ENCODE results near the gene FAM43B.
"Not testable (repeated sequence)": the region's sequence is repeated elsewhere in the genome, so short reads cannot be mapped to it uniquely, and the experiment has no call there.

Gene FAM43B, protein sequence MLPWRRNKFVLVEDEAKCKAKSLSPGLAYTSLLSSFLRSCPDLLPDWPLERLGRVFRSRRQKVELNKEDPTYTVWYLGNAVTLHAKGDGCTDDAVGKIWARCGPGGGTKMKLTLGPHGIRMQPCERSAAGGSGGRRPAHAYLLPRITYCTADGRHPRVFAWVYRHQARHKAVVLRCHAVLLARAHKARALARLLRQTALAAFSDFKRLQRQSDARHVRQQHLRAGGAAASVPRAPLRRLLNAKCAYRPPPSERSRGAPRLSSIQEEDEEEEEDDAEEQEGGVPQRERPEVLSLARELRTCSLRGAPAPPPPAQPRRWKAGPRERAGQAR

DNA sequence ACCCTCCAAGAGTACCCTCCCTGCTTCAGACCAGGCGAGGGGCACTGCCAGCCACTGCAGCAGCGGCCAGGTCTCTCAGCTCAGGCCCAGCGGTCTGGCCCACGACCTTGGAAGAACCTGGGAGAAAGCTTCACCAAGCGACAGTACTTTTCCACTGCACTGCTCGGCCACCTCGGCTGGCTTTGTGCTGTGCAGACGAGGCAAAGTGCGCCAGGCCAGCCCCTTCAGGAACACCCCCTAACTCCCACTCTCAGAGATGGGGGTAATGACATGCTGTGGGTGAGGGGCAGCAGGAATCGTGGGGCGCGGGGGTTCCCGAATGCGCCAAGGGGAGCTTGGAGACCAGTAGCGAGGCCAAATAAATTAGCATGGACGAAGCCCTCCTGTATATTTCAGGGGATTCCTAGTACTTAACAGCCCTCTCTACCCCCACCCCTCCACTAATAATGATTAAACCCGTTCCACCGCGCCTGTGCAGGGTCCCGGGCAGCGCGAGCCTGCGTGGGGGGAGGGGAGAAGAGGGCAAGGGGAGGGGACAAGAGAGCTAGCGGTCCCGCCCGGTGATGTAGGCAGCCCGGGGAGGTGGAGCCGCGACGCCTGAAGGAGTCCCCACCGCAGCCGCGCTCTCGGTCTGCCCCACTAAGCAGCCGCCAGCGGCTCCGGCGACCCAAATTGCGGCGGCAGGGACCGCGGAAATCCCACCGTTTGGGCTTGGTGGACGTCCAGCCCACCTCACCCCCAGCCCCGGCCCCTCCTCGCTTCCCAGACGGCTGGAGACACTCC, at the start of gene FAM43B:
Gene FAM43B (plus strand): TSS at position 629 of the 783 bp plus-strand sequence. CDS start 401 bp downstream, outside the sequence.
- DNase-seq (ENCODE audit: low read depth): no peak

DNA sequence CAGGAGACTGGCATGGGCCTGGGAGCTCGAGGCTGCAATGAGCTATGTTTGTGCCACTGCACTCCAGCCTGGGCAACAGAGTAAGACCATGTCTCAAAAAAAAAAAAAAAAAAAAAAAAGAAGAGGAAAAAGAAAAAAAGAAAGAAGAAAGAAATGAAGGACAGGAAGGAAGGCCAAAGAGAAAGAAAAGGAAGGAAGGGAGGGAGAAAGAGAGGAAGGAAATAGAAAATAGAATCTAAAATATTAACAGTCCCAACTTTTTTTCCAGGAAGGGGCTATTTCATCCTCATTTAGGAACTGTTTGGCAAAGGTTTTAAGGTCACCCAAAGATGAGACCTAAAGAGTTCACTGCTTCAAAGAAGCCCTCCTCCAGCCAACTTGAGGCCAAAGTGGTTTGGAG, 46.9 kb upstream of the FAM43B start:
- no peak for DNase-seq (ENCODE audit: low read depth)

DNA sequence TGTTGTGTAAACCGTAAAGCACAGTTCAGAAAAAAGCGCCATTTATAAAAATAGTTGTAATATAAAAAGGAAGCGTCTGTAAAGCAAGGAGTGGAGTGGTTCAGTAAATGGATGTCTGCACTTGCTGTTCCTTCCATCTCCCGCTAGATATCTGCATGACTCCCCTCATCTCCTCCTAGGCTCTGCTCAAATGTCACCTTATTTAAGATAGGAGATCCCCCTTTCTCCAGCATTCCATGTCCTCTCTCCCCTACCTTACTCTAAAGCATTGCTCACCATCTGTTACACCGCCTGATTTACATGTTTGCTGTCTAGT, 45.2 kb upstream of the FAM43B start:
- DNase-seq (ENCODE audit: low read depth): no peak

DNA sequence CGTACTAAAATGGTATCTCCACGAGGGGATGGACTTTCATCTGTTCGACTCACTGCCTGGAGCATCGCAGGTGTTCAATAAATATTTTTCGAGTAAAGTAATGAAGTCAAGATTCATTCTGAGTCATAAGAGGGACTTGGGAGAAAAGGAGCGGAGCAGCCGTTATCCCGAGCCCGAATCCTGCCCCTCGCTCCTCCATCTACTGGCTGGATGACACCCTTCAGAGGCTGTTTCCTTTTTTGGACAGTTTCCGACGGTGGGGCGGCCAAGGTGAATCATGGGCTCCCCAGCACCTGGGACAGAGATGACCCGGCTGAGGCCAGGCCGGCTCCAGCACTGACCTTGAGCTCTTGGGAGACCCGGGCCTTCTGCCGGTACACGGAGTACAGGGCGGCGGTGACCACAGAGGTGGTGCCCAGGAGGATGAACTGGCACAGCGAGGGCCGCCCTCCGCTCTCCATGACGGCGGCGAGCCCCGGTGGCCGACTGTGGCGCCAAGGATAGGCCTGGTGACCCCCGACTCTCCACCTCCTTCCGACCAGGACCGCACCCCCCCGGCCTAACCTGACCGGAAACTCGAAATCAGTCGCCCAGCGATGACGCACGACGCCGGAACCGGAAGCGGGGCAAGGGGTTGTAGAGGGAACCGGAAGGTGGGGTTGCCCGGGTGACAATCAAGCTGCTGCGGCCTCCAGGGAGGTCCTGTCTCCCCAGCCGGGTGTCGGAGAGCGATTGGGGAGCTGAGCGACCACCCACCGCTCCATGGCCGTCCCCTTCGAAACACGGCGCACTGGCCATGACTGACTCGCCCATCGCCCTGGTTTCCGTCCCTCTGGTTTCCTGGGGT, 44.6 kb upstream of the FAM43B start, which contains the start of gene MUL1:
Gene MUL1 (minus strand): TSS at position 588 of the 847 bp plus-strand sequence. CDS start 127 bp downstream, at position 461.
- DNase-seq (ENCODE audit: low read depth): peak; percentile 93

DNA sequence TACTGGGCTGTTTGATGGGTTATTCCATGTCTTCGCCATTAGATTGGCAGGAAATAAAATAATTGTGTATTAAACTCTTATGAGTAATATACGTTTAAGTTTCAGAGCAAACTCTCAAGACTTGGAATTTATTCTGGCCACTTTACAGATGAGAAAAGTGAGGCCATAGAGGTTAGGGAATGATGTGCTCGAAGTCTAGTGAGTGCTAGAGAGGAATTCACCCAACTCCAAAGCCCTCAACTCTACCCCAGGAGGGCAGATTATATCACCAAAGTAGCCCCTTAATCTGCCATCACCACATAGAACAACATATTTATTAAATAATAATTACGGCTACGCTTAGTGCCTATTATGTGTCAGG, 44.0 kb upstream of the FAM43B start:
- DNase-seq (ENCODE audit: low read depth): no peak

DNA sequence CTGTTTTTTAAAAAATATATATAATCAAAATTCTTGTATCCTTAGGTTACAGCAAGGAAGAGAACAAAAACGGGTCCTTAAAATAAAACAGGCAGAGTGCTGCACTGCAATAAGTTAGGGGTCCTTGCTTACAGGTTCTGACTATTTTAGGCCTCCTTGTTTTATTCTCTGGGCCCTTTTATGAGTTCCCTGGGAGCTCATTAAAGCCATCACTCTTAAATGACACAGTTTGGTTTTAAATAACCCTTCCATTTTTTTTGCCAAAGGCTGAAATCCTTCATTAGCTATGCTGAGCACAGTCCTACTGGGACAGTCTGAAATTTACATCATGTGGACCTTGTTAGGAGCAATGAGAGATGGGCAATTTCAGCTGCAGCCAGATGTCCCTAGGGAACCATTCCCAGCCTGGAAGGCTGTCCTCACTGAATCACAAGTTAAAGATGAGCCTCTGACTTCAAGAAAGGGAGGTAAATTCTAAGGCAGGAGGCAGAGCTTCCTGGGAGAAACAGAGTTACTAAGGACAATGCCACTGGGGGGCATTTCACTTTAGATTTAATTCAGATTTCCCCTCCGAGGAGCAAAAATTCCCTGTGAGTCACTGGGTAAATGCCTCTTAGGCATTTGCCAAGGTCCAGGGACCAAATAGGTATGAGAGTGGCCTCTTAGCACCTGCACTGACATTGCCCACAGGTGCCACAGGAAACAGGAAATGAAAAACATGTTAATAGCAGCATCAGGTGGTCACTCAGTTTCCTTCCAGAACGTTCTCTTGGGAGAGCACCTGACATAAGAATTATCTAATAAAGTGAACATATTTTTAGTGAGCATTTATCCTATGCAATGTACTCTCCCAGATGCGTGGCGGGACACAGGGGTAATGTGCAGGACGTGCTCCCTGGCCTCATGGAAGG, 40.6 kb upstream of the FAM43B start:
- no peak for DNase-seq (ENCODE audit: low read depth)

DNA sequence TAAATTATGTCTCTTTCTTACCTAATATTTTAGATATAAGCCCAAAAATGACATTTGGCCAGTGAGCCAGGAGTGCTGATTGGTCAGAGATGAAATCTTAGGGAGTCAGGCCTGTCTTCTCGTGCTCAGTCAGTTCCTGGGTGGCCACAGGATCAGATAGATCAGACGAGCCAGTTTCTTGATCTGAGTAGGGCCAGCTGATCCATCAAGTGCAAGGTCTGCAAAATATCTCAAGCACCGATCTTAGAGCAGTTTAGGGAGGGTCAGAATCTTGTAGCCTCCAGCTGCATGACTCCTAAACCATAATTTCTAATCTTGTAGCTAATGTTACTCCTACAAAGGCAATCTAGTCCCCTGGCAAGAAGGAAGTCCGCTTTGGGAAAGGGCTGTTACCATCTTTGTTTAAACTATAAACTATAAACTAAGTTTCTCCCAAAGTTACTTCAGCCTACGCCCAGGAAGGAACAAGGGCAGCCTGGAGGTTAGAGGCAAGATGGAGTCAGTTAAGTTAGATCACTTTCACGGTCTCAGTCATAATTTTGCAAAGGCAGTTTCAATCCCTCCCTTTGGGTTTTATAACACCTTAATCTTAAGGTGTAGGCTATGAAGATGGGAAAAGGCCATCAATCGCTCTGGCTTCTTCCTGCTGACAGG, 32.6 kb upstream of the FAM43B start:
- DNase-seq (ENCODE audit: low read depth): not testable (repeated sequence)

DNA sequence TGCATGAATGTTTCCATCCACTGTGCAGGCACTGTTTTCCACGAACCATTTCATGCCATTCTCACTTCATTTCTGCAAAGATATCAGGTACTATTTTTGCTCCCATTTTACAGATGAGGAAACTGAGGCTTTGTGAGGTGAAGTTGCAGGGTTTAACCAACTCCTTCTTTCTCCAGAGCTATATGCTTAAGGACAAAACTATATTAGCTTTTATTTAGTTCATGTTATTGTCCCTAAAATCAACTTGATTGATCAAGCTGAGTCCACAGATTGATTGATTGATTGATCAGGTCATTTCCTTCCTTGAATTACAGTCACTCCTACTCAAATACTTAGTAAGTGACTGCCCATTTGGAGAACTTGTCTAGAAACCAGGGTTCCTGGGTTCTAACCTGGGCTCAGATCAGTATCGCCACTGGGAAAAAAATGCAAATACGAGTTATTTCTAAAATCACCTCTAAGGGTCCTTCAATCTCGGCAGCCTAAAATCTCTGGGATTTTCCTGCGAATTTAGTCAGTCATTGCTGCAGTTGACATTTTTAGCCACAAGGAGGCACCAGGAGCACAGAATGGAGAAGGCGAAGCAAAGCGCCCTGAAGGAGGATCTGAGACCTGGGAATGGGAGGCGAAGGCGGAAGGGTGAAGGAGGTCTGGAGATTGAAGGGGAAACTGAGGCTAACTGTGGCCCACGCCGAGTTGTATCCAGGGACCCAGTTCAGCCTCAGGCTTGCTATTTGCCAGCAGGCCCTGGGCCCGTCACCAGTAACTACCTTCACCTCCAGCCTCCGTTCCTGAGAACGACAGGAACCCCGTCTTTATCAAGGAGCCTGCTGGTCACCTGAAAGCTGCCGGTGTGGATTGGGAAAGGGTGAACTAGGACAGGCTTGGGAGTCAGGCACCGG, 30.2 kb upstream of the FAM43B start:
- peak; percentile 64 for DNase-seq (ENCODE audit: low read depth)

DNA sequence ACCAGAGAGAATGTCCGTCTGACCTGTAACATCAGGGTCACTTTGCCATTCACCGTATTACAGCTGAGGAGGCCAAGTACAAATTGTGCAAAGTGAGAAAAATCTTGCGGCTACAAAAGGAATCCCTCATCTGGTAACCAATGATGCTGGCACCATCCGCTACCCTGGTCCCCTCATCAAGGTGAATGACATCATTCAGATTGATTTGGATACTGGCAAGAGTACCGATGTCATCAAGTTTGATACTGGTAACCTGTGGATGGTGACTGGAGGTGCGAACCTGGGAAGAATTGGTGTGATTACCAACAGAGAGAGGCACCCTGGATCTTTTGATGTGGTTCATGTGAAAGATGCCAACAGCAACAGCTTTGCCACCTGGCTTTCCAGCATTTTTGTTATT, 26.1 kb upstream of the FAM43B start:
- DNase-seq (ENCODE audit: low read depth): no peak

DNA sequence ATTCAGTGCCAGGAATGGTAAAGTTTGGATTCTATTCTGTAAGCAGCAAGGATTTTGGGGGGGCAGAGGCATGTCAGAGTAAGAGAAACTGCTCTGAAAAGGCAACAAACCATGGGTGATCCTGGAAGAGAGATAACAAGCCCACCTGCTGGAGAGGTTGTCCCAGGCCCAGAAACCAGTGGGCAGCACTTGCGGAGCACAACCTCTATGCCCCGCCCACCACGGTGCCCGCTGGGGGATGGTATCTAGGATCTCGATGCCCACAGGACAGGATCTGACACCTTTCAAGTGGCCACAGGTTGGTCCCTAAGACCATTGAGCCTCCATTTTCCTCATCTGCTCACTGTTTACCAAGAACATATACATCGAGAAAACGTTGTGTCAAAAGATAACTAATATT, 24.2 kb upstream of the FAM43B start:
- DNase-seq (ENCODE audit: low read depth): no peak

DNA sequence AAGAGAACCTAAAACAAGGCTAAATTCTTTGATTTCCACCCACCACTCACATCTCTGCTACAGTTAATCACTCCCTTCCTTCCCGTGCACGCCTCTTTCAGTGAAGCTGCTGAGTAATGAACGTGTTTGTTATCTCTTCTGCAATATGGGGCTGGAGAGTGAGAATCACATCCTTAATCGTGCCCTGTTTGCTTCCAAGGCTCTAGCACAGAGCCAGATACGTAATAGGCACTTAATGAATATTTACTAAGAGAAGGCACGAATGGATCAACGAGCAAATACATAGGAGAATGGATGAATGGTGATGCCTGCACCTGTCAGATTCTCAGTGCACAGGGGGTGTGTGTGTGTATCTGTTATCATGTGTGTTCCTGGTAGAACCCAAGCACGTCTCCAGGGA, 22.1 kb upstream of the FAM43B start:
- DNase-seq (ENCODE audit: low read depth): no peak

DNA sequence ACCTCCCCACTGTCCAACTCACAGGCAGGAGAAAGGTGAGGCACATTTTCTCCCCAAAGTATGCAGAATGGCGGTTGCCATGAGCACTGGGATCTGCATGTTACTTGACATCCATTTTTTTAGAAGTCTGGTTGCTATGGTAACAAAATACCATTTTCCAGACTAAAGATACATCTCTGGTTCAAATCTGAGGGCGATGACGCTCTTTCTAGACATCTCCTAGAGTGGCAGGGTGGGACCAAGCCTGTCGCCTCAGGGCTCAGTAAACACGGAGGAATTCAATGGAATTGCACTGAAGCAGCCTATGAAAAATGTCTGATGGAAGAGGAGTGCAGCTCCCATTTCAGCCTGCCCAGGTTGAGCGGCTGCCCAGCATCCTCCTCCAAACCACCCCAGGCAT, 21.5 kb upstream of the FAM43B start:
- DNase-seq (ENCODE audit: low read depth): no peak

DNA sequence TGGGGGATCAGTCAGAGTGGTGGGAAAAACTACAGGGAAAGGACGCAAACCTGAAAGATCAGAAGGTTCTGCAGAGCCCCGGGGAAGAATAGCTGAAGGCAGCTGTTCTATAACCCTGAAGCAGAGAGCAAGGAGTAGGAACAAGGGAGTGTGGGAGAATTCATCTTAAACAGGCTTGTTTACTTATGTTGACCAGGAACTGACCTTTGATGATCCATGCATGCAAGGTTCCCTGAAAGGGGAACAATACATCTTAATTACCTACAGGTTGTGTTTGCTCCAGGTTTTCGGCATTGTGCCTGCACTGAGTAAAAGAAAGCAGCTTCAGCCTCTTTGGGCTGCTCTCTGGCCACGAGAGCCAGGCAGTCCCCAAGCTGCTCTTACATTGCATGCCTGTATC, 18.7 kb upstream of the FAM43B start:
- DNase-seq (ENCODE audit: low read depth): no peak

DNA sequence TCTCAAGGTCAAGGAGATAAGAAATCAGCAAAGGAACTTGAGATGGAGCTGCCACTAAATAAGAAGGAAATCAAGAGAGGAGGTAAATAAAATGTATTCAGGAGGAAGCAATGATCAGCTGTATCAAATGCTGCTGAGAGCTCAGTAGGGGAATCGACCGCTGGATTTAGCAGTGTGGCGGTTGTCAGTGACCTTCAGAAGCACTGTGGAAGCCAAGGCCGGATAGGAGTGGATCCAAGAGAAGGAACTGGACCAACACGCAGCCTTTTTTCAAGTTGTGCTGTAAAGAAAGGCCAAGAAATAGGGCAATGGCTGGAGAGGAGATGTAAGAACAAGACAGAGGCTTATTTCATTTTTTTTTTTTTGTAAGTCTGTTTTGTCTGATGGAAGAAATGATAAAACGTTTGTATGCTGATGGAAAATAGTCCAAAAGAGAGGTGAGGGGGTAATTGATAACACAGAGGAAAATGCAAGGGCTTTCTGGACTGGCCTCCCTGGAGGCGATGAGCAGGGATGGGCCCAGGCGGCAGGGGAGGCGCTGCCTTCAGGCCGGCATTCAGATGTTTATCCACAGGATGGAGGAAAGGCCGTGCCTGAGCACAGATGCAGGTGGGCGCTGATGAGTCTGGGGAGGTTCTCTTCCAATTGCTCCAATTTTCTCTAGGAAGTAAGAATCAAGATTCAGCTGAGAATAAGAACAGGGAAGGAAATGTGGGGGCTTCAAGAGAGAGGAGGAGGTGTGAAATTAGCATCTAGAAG, 17.5 kb upstream of the FAM43B start:
- DNase-seq (ENCODE audit: low read depth): no peak

DNA sequence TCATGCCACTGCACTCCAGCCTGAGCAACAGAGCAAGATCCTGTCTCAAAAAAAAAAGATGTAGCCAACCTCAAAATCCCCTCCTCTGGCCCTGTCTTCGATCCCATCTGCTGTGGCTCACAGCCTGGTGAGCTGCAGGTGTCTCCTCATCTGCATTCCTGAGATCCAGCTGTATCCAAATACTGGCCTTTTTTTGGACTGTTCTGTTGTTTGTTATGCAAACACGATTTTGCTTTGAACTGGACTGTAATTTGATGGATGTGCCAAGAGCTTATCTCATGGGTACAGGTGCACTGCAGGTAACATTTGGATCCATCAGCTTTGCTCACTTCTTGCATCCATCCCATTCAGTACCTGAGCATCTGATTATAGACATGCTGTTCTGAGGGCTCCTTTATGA, 14.1 kb upstream of the FAM43B start:
- no peak for DNase-seq (ENCODE audit: low read depth)

DNA sequence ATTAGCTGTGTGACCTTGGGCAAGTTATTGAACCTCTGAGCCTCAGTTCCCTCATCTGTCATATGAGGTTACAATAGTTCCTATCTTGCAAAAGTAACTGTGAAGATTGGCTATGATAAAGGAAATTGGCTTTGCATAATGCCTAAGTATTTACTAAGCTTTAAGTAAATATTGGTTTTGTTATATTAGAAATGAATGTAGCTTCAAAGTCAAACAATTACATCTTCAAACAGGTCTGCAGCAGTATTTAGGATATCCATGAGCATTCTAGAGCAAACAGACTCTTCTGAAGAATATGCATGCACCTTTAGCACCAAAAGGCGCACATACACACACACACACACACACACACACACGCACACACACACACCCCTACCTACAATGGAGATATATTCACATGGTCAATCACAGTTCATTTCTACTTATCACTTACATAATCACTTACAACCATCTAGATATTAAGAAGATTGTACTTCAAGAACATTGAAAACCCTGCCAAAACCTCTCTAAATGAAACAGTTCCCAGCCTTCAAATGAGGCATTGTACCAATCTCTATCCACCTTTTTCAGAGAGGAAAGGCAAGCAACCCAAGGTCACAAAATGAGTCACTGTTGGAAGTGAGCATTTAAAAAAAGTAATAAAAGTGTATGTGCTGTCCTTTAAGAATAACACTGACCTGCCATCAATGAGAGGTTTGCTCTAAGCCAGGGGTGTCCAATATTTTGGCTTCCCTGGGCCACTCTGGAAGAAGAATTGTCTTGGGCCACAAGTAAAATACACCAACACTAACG, 13.4 kb upstream of the FAM43B start:
- DNase-seq (ENCODE audit: low read depth): no peak

DNA sequence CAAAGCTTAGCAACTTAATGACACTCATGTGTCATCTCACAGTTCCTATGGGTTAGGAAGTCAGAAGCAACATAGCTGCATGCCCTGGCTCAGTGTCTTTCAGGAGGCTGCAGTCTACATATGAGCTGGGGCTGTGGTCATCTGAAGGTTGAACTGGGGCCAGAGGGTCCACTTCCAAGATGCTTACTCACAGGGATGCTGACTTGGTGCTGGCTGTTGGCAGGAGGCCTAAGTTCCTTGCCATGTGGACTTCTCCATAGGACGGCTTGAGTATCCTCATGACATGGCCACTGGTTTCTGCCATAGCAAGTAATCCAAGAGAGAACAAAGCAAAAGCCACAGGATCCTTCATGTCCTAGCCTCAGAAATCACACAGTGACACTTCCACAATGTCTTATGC, 12.1 kb upstream of the FAM43B start:
- DNase-seq (ENCODE audit: low read depth): no peak

DNA sequence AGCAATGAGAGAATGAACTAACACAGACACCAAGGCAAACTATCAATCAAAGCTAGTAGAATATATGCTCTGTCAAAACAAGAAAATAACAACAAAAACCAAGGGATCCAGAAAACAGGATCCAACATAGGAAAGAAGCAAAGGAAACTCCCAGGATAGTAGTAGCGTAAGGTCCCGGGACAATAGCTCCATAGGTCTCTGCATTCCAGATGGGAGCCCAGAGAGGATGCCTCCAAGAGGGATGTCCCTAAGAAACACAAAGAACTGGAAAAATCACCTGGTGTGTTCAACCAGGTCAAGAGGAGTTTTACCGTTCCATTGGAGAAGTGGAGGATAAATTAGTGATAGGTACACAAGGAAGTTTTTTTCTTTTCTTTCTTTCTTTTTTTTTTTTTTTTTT, 5.7 kb upstream of the FAM43B start:
- DNase-seq (ENCODE audit: low read depth): no peak

DNA sequence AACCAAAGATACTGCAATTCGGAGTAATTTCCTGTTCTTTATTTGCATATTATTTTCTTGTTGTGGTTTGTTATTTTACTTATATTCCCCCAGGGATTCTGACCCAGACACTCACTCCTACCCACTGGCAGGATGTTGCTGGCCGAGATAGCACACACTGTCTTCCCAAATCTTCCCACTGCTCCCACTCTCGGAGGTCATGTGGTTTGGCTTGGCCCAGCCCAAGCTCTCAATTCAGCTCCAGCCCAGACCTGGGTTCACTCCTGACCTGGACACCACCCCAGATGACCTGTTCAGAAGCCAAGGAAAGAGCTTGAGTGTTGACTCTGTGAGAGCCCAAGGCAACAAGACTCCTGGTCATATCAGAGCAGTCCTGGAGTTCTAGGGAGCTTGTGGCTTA, 1.2 kb upstream of the FAM43B start:
- no peak for DNase-seq (ENCODE audit: low read depth)
